Adrenal gland (tissue), 12 donors: Measurements from ENCODE around the gene F8A3. TPM values are rescaled to one million over a fixed set of nuclear protein-coding genes. Genes with fewer than 3 reads are reported as not detected.

Experiments
- DNase-seq, 7 donors: peaks; one replicate each; pipeline ENCODE4 v3.0.0-alpha.2; 2019 to 2020
- H3K27ac ChIP-seq, 5 donors: fragments of 200-600 bp; sonication (generic) in 4 of 5; 1 replicate in 3 of 5; 2 replicates in 2 of 5; pipeline versions ENCODE4 v1.5.1 to v1.8.0; 2016 to 2020; ENCODE audit warnings: mild to moderate bottlenecking in 1 of 5
- H3K27me3 ChIP-seq: fragments of 200-600 bp; 2 replicates; pipeline ENCODE4 v1.8.0; 2021
- H3K36me3 ChIP-seq, 2 donors: fragments of 200-600 bp; replicated peaks in 1 of 2; 1 replicate in 1 of 2; 2 replicates in 1 of 2; pipeline versions ENCODE4 v1.5.1 to v1.8.0; 2018 to 2022
- H3K4me1 ChIP-seq, 2 donors: fragments of 200-600 bp; replicated peaks in 1 of 2; 1 replicate in 1 of 2; 2 replicates in 1 of 2; pipeline versions ENCODE4 v1.5.1 to v1.8.0; 2018 to 2021
- H3K4me3 ChIP-seq, 4 donors: fragments of 200-600 bp; sonication (generic) in 3 of 4; one replicate each; pipeline ENCODE4 v1.5.1; 2016 to 2018
- H3K9me3 ChIP-seq, 3 donors: fragments of 200-600 bp; sonication (generic) in 1 of 3; replicated peaks in 1 of 3; 1 replicate in 2 of 3; 2 replicates in 1 of 3; pipeline versions ENCODE4 v1.5.1 to v1.8.0; 2016 to 2021
- POLR2A ChIP-seq, 2 donors: fragments of 450-650 bp; IDR thresholded peaks; one replicate each; pipeline ENCODE4 v1.6.1; 2017; ENCODE audit warnings: antibody characterized with exemption in 2 of 2, mild to moderate bottlenecking in 2 of 2, moderate library complexity in 1 of 2
- WGBS, 4 donors: extraction: QIAGEN DNeasy Blood & Tissue Kit in 2 of 4; methylation state at CpG; one replicate each; pipeline versions ENCODE4 v1.1.5 to v1.1.7; 2013 to 2017; 5-methylcytosine and 5-hydroxymethylcytosine counted together
- intact Hi-C, 2 donors: fragments of 100-400 bp; cut with DNase I; formaldehyde crosslinking; loops; one replicate each; pipeline versions ENCODE4 v1.14.1 to v1.15.0; 2022 to 2023
- microRNA-seq, 3 donors: library from miRNA; unstranded; fragments of <30 nt; microRNA quantifications; one replicate each; pipeline ENCODE4, GENCODE V29; 2017 to 2020
- polyA plus RNA-seq, 3 donors: library from polyadenylated mRNA; stranded (reverse); fragments of 200-250 nt in 2 of 3; fragments of 350-450 nt in 1 of 3; fragmentation: Illumina TruSeq in 1 of 3; extraction: RNeasy Lipid Tissue Mini Kit (QIAGEN cat#74804) in 1 of 3; gene quantifications; one replicate each; pipeline ENCODE4 v1.2.3, GENCODE V29; 2013 to 2014
- small RNA-seq, 2 donors: library from RNA; depleted of rRNA; stranded (forward); fragments of <200 nt; gene quantifications; one replicate each; pipeline ENCODE3, GENCODE V24; 2016
- total RNA-seq, 9 donors: library from RNA; depleted of rRNA in 4 of 9; stranded (reverse); fragments of >200 nt in 4 of 9; fragments of 120-200 nt in 1 of 9; fragmentation: NEBNext Ultra II Directional in 1 of 9; extraction: Animal tissue kit (Norgen Biotek cat#: 25700) in 1 of 9; gene quantifications; one replicate each; pipeline versions ENCODE4 v1.1.0 to v1.2.4, GENCODE V29; 2013 to 2023
- TF ChIP-seq, protein P1 (sequence below), 6 experiments: fragments of 450-650 bp in 4 of 6; fragments of 200-600 bp in 2 of 6; sonication (generic) in 1 of 6; IDR thresholded peaks; 1 replicate in 5 of 6; 2 replicates in 1 of 6; pipeline versions ENCODE4 v1.5.1 to v1.8.0; 2016 to 2021; ENCODE audit warnings: antibody characterized with exemption in 6 of 6, mild to moderate bottlenecking in 2 of 6, moderate library complexity in 1 of 6
- donor health status: healthy with polysubstance abuse.
- donor health status: Bipolar disorder and iron deficiency.
- donor health status: DM: yes; HTN: yes; CAD: no.
- donor health status: DM: no; HTN: no; CAD: no.
- donor health status: DM: no; HTN: no; CAD: no.
- donor health status: DM: yes; HTN: yes; CAD: no.

F8A3 gene
- total and polyA plus RNA-seq, 12 donors, result 0.61 to 31.7 (median 11.9) TPM; not detected in 2

DNA sequence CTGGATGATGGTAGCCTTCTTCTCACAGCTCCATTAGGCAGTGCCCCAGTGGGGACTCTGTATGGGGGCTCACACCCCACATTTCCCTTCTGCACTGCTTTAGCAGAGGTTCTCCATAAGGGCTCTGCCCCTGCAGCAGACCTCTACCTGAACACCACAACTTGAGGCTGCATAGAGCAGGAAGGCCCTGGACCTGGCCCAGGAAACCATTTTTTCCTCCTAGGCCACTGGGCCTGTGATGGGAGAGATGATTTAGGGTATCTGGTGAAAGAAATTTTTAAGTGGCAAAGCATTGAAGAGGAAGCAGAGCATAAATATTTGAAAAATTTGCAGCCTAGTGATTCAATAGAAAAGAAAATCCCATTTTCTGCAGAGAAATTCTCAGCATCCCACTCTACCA lies 17.3 kb downstream of the F8A3 start:
- Histone ChIP-seq H3K36me3 (no peaks in the 10 kb centered on the region), H3K9me3 (peaks cover 0 to 6% (median 0%) of the 10 kb centered on the region in 3 donors), H3K4me3 (no peak overlapping the region), H3K27ac (no peak overlapping the region), H3K27me3 (no peaks in the 10 kb centered on the region), H3K4me1 (no peaks in the 10 kb centered on the region)
- TF ChIP-seq, protein P1, sequence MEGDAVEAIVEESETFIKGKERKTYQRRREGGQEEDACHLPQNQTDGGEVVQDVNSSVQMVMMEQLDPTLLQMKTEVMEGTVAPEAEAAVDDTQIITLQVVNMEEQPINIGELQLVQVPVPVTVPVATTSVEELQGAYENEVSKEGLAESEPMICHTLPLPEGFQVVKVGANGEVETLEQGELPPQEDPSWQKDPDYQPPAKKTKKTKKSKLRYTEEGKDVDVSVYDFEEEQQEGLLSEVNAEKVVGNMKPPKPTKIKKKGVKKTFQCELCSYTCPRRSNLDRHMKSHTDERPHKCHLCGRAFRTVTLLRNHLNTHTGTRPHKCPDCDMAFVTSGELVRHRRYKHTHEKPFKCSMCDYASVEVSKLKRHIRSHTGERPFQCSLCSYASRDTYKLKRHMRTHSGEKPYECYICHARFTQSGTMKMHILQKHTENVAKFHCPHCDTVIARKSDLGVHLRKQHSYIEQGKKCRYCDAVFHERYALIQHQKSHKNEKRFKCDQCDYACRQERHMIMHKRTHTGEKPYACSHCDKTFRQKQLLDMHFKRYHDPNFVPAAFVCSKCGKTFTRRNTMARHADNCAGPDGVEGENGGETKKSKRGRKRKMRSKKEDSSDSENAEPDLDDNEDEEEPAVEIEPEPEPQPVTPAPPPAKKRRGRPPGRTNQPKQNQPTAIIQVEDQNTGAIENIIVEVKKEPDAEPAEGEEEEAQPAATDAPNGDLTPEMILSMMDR (IDR thresholded peaks at IDR 0.05), result no peak
- no peak for TF ChIP-seq POLR2A (IDR thresholded peaks at IDR 0.05)
- intact Hi-C loops, result no loop called here
- no peak for DNase-seq

DNA sequence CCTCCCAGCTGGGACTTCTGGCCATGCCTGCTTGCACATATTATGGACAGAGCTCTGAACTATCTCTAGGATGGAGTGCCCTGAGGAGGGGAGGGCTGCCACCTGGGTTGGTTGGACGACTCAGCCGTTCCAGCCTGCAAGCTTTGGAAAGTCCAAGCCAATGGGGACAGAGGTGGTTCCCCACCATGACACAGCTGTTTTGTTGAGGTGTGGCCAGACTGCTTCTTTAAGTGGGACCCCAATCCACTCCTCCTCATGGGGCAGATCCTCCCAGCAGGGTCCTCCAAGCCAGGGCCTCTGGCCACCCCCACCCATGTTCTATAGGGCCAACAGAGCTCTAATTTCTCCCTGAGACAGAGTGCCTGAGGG lies 22.7 kb downstream of the F8A3 start:
- Histone ChIP-seq H3K36me3 (no peaks in the 10 kb centered on the region), H3K4me3 (no peak overlapping the region), H3K4me1 (no peaks in the 10 kb centered on the region), H3K27me3 (no peaks in the 10 kb centered on the region), H3K27ac (no peak overlapping the region), H3K9me3 (no peaks in the 10 kb centered on the region)
- 98 to 100% methylated on average over 2 of the region's 2 CpGs; no CpG with 5 or more reads in 2 of the 4 donors for WGBS, 4 donors
- no peak for DNase-seq
- TF ChIP-seq, protein P1 (IDR thresholded peaks at IDR 0.05), result no peak
- TF ChIP-seq POLR2A (IDR thresholded peaks at IDR 0.05), result no peak
- intact Hi-C loops, result no loop called here

DNA sequence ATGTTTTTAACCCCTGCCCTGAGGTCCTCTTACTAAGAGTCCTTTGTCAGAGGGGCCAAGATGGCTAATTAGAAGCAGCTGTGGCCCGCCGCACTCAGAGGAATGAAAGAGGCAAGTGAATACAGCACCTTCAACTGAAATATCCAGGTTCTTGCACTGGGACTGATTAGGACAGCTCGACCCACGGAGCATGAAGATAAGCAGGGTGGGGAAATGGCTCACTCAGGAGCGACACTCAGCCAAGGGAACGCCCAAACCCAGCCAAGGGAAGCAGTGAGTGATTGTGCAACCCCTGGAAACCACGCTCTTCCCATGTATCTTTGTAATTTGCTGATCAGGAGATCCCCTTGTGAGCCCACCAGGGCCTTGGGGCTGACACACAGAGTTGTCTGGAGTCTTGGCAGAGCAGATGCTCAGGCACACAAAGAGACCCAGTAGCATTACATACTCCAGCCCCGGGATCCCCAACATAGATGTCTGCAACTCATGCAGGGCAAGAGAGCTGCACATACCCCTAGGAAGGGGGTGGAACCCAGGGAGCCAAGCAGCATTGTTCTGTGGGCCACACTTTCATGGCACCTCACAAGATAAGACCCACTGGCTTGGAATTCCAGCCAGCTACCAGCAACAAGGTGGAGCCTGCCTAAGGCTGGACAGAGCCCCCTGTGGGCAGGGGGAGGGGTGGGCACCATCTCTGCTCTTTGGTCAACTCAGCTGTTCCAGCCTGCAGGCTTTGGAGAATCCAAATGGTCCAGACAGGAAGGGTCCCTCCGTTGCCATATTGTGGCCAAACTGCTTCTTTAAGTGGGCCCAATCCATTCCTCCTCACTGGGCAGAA lies 23.3 kb downstream of the F8A3 start:
- intact Hi-C loops, result no loop called here
- WGBS, 4 donors, result 68 to 98% (median 83%) methylated on average over 7 to 9 of the region's 9 CpGs
- H3K4me3 ChIP-seq, result no peak overlapping the region
- DNase-seq, result no peak
- TF ChIP-seq, protein P1 (IDR thresholded peaks at IDR 0.05), result no peak
- TF ChIP-seq POLR2A (IDR thresholded peaks at IDR 0.05), result no peak
- H3K9me3 ChIP-seq, result no peaks in the 10 kb centered on the region
- no peaks in the 10 kb centered on the region for H3K4me1 ChIP-seq
- no peak overlapping the region for H3K27ac ChIP-seq
- no peaks in the 10 kb centered on the region for H3K36me3 ChIP-seq
- no peaks in the 10 kb centered on the region for H3K27me3 ChIP-seq

DNA sequence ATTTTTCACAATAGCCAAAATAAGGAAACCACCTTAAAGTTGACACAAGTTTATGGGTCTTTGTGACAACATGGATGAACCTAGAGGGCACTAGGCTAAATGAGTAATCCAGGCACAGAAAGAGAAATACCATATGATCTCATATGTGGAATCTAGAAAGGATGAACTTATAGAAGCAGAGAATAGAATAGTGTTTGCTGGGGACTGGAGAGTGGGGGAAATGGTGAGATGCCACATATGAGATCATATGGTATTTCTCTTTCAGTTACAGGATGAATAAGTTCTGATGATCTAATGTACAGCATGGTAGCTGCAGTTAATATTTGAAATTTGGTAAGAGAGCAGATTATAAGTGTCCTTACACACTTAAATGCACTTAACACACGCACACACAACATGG lies 40.7 kb downstream of the F8A3 start:
- no peaks in the 10 kb centered on the region for H3K27me3 ChIP-seq
- no peak for TF ChIP-seq POLR2A (IDR thresholded peaks at IDR 0.05)
- no peaks in the 10 kb centered on the region for H3K9me3 ChIP-seq
- intact Hi-C loops, result no loop called here
- H3K4me1 ChIP-seq, result no peaks in the 10 kb centered on the region
- DNase-seq, result no peak
- no peak overlapping the region for H3K4me3 ChIP-seq
- WGBS, 4 donors, result 57 to 100% (median 79%) methylated on average over 1 of the region's 1 CpG
- H3K27ac ChIP-seq, result no peak overlapping the region
- H3K36me3 ChIP-seq, result no peaks in the 10 kb centered on the region

Small RNAs within 50 kb of the gene (microRNA-seq; reads per million reads assigned to microRNA genes)
- gene MIR1184-3, result 0 reads per million in 3 donors

Small RNAs within 50 kb of the gene (small RNA-seq; reads per million reads assigned to genes)
- 0 reads per million in 2 donors for gene MIR1184-3

Other genes with a start within 250 kb of the F8A3 start
- gene VBP1, start 242.2 kb downstream of the F8A3 start, total RNA-seq, result 10 to 100 TPM; 18.2 to 94.0 (median 40.1) TPM
- gene VBP1, start 242.2 kb downstream of the F8A3 start, polyA plus RNA-seq, result 10 to 100 TPM; 18.7 to 85.4 (median 19.5) TPM
- 1 to 10 TPM in 3 of 9 donors, under 1 TPM in 6; 0.18 to 5.7 (median 0.76) TPM for gene RAB39B, start 194.1 kb downstream of the F8A3 start, total RNA-seq
- 1 to 10 TPM in 2 of 3 donors, under 1 TPM in 1; 0.77 to 2.6 (median 1.8) TPM for gene RAB39B, start 194.1 kb downstream of the F8A3 start, polyA plus RNA-seq
- gene CLIC2, start 124.0 kb downstream of the F8A3 start, total RNA-seq, result 10 to 100 TPM in 7 of 9 donors, 1 to 10 TPM in 2; 4.8 to 22.0 (median 12.5) TPM
- 1 to 10 TPM; 6.4 to 9.2 (median 8.2) TPM for gene CLIC2, start 124.0 kb downstream of the F8A3 start, polyA plus RNA-seq
- 10 to 100 TPM in 1 of 9 donors, 1 to 10 TPM in 1, not detected in 7; 7.1 to 25.1 TPM for gene F8A2, start 76.5 kb downstream of the F8A3 start, total RNA-seq
- not detected for gene F8A2, start 76.5 kb downstream of the F8A3 start, polyA plus RNA-seq
- 1 to 10 TPM; 1.5 to 5.2 (median 2.9) TPM for gene SPRY3, start 154.0 kb upstream of the F8A3 start, total RNA-seq
- 1 to 10 TPM in 2 of 3 donors, under 1 TPM in 1; 0.88 to 2.7 (median 1.1) TPM for gene SPRY3, start 154.0 kb upstream of the F8A3 start, polyA plus RNA-seq
- gene TMLHE, start 154.3 kb upstream of the F8A3 start, total RNA-seq, result 10 to 100 TPM; 16.8 to 33.7 (median 19.9) TPM
- gene TMLHE, start 154.3 kb upstream of the F8A3 start, polyA plus RNA-seq, result 10 to 100 TPM in 2 of 3 donors, 1 to 10 TPM in 1; 6.7 to 28.5 (median 10.2) TPM